ENCODE measurements around the gene ZNF554.

DNA sequence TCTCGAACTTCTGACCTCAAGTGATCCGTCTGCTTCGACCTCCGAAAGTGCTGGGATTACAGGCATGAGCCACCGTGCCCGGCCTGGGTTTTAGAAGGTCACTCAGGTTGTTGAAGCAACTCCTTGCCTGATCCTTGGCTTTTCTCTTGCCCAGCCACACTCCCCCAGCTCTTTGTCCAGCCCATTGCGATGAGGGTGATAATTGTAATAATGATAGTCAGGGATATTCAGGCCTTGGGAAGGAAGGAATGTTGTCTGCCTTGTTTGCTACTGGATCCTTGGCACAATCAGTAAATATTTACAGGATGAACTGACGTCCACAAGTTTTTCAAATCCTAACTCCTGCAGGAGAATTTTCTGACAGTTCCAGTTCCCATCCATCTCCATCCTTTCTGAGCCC is 32.6 kb upstream of the ZNF554 start:
- TF ChIP-seq EZH2 (IDR thresholded peaks at IDR 0.05; ENCODE audit: borderline replicate concordance, low read depth, low read length, severe bottlenecking) = no peak
- TF ChIP-seq POLR2A (IDR thresholded peaks at IDR 0.05; ENCODE audit: low read depth, low read length) = no peak
- TF ChIP-seq, protein P1, sequence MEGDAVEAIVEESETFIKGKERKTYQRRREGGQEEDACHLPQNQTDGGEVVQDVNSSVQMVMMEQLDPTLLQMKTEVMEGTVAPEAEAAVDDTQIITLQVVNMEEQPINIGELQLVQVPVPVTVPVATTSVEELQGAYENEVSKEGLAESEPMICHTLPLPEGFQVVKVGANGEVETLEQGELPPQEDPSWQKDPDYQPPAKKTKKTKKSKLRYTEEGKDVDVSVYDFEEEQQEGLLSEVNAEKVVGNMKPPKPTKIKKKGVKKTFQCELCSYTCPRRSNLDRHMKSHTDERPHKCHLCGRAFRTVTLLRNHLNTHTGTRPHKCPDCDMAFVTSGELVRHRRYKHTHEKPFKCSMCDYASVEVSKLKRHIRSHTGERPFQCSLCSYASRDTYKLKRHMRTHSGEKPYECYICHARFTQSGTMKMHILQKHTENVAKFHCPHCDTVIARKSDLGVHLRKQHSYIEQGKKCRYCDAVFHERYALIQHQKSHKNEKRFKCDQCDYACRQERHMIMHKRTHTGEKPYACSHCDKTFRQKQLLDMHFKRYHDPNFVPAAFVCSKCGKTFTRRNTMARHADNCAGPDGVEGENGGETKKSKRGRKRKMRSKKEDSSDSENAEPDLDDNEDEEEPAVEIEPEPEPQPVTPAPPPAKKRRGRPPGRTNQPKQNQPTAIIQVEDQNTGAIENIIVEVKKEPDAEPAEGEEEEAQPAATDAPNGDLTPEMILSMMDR (IDR thresholded peaks at IDR 0.05; ENCODE audit: extremely low read depth in 1 of 2, insufficient read depth in 1 of 2, low read depth in 1 of 2, low read length in 2 of 2) = no peak
- TF ChIP-seq POLR2AphosphoS5 (IDR thresholded peaks at IDR 0.05; ENCODE audit: insufficient read depth, low read depth, low read length) = no peak

Data from endothelial cell of umbilical vein (primary cell).